WTC11 (cell line): ENCODE measurements around the gene MKS1. TPM values are rescaled to one million over a fixed set of nuclear protein-coding genes. Genes with fewer than 3 reads are reported as not detected.

ENCODE experiments used
- ATAC-seq: fragments of 200-7000 bp; cut with Tn5 transposase; 2 replicates; pipeline ENCODE4 v1.10.0; 2021; ENCODE audit warnings: mild to moderate bottlenecking, moderate library complexity
- CTCF ChIA-PET: fragments of 300-600 bp; sonication (Branson Sonifier 250); formaldehyde crosslinking; loops from one replicate; lab custom pipeline; 2021; ENCODE audit warnings: antibody characterized with exemption; lab: Charles Lee
- POLR2A ChIA-PET: fragments of 350-600 bp; sonication (Branson Sonifier 250); formaldehyde crosslinking; loops from one replicate; lab custom pipeline; 2021; ENCODE audit warnings: antibody characterized with exemption; lab: Charles Lee
- DNase-seq: peaks from one replicate; pipeline ENCODE4 v3.0.0; 2021; ENCODE audit warnings: low spot score
- H3K27ac Mint-ChIP-seq: 2 replicates; pipeline ENCODE4 v1.8.0; 2021; ENCODE audit warnings: mixed read lengths
- H3K27me3 Mint-ChIP-seq: 2 replicates; pipeline ENCODE4 v1.8.0; 2021; ENCODE audit warnings: low read depth, mild to moderate bottlenecking, moderate library complexity, mixed read lengths
- H3K36me3 Mint-ChIP-seq: 2 replicates; pipeline ENCODE4 v1.8.0; 2021; ENCODE audit warnings: mixed read lengths
- H3K4me1 Mint-ChIP-seq: 2 replicates; pipeline ENCODE4 v1.8.0; 2022; ENCODE audit warnings: mixed read lengths
- H3K4me3 Mint-ChIP-seq: 2 replicates; pipeline ENCODE4 v1.8.0; 2021; ENCODE audit warnings: mild to moderate bottlenecking, moderate library complexity, mixed read lengths
- H3K9me3 Mint-ChIP-seq: 2 replicates; pipeline ENCODE4 v1.8.0; 2021; ENCODE audit warnings: mixed read lengths
- ATF1 ChIP-seq: sonication (generic); formaldehyde crosslinking; IDR thresholded peaks from 2 replicates; pipeline ENCODE4 v1.8.1; 2023; ENCODE audit warnings: mild to moderate bottlenecking, moderate library complexity, missing genetic modification reagents
- ESRRA ChIP-seq: sonication (generic); formaldehyde crosslinking; IDR thresholded peaks from 2 replicates; pipeline ENCODE4 v1.8.1; 2022; ENCODE audit warnings: mild to moderate bottlenecking, missing genetic modification reagents, borderline replicate concordance
- FOXJ3 ChIP-seq: sonication (generic); formaldehyde crosslinking; IDR thresholded peaks from 2 replicates; pipeline ENCODE4 v1.9.0; 2021; ENCODE audit warnings: missing genetic modification reagents, mild to moderate bottlenecking, borderline replicate concordance
- FOXK1 ChIP-seq: sonication (generic); formaldehyde crosslinking; IDR thresholded peaks from 2 replicates; pipeline ENCODE4 v1.8.0; 2022; ENCODE audit warnings: mild to moderate bottlenecking, moderate library complexity, missing genetic modification reagents
- FOXP1 ChIP-seq: sonication (generic); formaldehyde crosslinking; IDR thresholded peaks from 2 replicates; pipeline ENCODE4 v1.8.0; 2022; ENCODE audit warnings: missing genetic modification reagents, mild to moderate bottlenecking, moderate library complexity, borderline replicate concordance
- GTF2I ChIP-seq: fragments of 250-450 bp; sonication (Bioruptor Pico); conservative IDR thresholded peaks from 2 replicates; pipeline ENCODE4 v1.4.0; 2021; ENCODE audit warnings: mild to moderate bottlenecking
- HMGA2 ChIP-seq: fragments of 250-450 bp; sonication (Bioruptor Pico); IDR thresholded peaks from 2 replicates; pipeline ENCODE4 v1.4.0; 2021; ENCODE audit warnings: mild to moderate bottlenecking, moderate library complexity
- NFATC4 ChIP-seq: fragments of 250-450 bp; sonication (Bioruptor Pico); IDR thresholded peaks from 2 replicates; pipeline ENCODE4 v1.9.0; 2021; ENCODE audit warnings: mild to moderate bottlenecking
- NR3C1 ChIP-seq: sonication (generic); formaldehyde crosslinking; conservative IDR thresholded peaks from 2 replicates; pipeline ENCODE4 v1.8.1; 2023; ENCODE audit warnings: low read depth, mild to moderate bottlenecking, missing genetic modification reagents
- SMAD3 ChIP-seq: sonication (generic); formaldehyde crosslinking; IDR thresholded peaks from 2 replicates; pipeline ENCODE4 v1.8.0; 2022; ENCODE audit warnings: missing genetic modification reagents, mild to moderate bottlenecking, borderline replicate concordance
- SP1 ChIP-seq: sonication (generic); formaldehyde crosslinking; conservative IDR thresholded peaks from 2 replicates; pipeline ENCODE4 v1.8.1; 2022; ENCODE audit warnings: missing genetic modification reagents
- TCF7 ChIP-seq: sonication (generic); formaldehyde crosslinking; IDR thresholded peaks from 2 replicates; pipeline ENCODE4 v1.8.0; 2022; ENCODE audit warnings: mild to moderate bottlenecking, low read depth, missing genetic modification reagents, moderate library complexity
- TEAD1 ChIP-seq: sonication (generic); formaldehyde crosslinking; IDR thresholded peaks from 2 replicates; pipeline ENCODE4 v1.8.0; 2022; ENCODE audit warnings: mild to moderate bottlenecking, missing genetic modification reagents
- TEAD4 ChIP-seq: sonication (generic); formaldehyde crosslinking; IDR thresholded peaks from 2 replicates; pipeline ENCODE4 v1.8.0; 2022; ENCODE audit warnings: mild to moderate bottlenecking, missing genetic modification reagents
- ZBTB21 ChIP-seq: sonication (generic); formaldehyde crosslinking; IDR thresholded peaks from 2 replicates; pipeline ENCODE4 v1.8.1; 2023; ENCODE audit warnings: mild to moderate bottlenecking, missing genetic modification reagents, borderline replicate concordance
- ZNF219 ChIP-seq: sonication (generic); formaldehyde crosslinking; IDR thresholded peaks from 2 replicates; pipeline ENCODE4 v1.8.0; 2023; ENCODE audit warnings: missing genetic modification reagents, mild to moderate bottlenecking, borderline replicate concordance
- total RNA-seq: library from RNA; stranded (reverse); gene quantifications from 3 replicates; pipeline ENCODE4 v1.2.3, GENCODE V29; 2021
- TF ChIP-seq, protein P1 (sequence below): fragments of 250-450 bp; sonication (Bioruptor Pico); IDR thresholded peaks from 2 replicates; pipeline ENCODE4 v1.9.0; 2021; ENCODE audit warnings: mild to moderate bottlenecking, borderline replicate concordance
- TF ChIP-seq, protein P2 (sequence below): fragments of 250-450 bp; sonication (Bioruptor Pico); IDR thresholded peaks from 2 replicates; pipeline ENCODE4 v1.9.0; 2021; ENCODE audit warnings: mild to moderate bottlenecking
- TF ChIP-seq, protein P3 (sequence below): sonication (generic); formaldehyde crosslinking; IDR thresholded peaks from 2 replicates; pipeline ENCODE4 v1.8.0; 2022; ENCODE audit warnings: mild to moderate bottlenecking, missing genetic modification reagents
- TF ChIP-seq, protein P4 (sequence below): fragments of 250-450 bp; sonication (Bioruptor Pico); IDR thresholded peaks from 2 replicates; pipeline ENCODE4 v1.8.0; 2021; ENCODE audit warnings: mild to moderate bottlenecking

The MKS1 gene
- total RNA-seq, 1 experiment from 2014 or later, result 24.2 TPM

DNA sequence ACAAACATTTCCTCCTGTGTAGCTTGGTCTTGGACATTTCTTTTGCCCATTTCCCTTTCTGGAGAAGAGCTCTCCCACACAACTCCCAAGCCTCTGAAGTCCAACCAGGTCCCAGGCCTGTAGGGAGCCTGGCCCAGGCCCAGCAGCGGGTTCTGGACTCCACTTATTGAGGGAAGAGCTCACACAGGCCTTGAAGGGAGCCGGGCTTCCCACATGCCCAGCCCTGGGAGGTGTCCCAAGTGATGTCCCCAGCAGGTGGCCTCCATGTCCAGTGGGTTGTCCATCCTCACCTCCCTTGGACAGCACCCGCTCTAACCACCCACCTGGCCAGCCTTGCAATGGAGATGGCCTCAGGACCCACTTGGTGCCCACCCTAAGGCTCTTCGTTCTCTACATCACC lies 32.5 kb downstream of the MKS1 start:
- no peak overlapping the region for H3K27ac Mint-ChIP-seq
- peaks cover 14% of the 10 kb centered on the region for H3K4me1 Mint-ChIP-seq
- H3K27me3 Mint-ChIP-seq, result peaks cover 7% of the 10 kb centered on the region
- ChIA-PET CTCF (interaction anchor here (2.1 kb wide), 1 partner anchor 13 kb away, joined by 9 read pairs; no protein-coding TSS in a partner anchor), POLR2A (no interaction called here)
- TF ChIP-seq TEAD1 (CRISPR knock-in tag), result no peak
- no peak for TF ChIP-seq ESRRA (CRISPR knock-in tag)
- TF ChIP-seq NR3C1 (CRISPR knock-in tag), result no peak
- TF ChIP-seq SMAD3, result no peak
- no peak for TF ChIP-seq TEAD4 (CRISPR knock-in tag)
- no peak for TF ChIP-seq ZBTB21 (CRISPR knock-in tag)
- TF ChIP-seq NFATC4 (CRISPR knock-in tag), result no peak
- no peak for TF ChIP-seq FOXP1 (CRISPR knock-in tag)
- TF ChIP-seq ATF1 (CRISPR knock-in tag), result no peak
- no peak for TF ChIP-seq GTF2I (CRISPR knock-in tag)
- TF ChIP-seq SP1, result no peak
- TF ChIP-seq, protein P1, sequence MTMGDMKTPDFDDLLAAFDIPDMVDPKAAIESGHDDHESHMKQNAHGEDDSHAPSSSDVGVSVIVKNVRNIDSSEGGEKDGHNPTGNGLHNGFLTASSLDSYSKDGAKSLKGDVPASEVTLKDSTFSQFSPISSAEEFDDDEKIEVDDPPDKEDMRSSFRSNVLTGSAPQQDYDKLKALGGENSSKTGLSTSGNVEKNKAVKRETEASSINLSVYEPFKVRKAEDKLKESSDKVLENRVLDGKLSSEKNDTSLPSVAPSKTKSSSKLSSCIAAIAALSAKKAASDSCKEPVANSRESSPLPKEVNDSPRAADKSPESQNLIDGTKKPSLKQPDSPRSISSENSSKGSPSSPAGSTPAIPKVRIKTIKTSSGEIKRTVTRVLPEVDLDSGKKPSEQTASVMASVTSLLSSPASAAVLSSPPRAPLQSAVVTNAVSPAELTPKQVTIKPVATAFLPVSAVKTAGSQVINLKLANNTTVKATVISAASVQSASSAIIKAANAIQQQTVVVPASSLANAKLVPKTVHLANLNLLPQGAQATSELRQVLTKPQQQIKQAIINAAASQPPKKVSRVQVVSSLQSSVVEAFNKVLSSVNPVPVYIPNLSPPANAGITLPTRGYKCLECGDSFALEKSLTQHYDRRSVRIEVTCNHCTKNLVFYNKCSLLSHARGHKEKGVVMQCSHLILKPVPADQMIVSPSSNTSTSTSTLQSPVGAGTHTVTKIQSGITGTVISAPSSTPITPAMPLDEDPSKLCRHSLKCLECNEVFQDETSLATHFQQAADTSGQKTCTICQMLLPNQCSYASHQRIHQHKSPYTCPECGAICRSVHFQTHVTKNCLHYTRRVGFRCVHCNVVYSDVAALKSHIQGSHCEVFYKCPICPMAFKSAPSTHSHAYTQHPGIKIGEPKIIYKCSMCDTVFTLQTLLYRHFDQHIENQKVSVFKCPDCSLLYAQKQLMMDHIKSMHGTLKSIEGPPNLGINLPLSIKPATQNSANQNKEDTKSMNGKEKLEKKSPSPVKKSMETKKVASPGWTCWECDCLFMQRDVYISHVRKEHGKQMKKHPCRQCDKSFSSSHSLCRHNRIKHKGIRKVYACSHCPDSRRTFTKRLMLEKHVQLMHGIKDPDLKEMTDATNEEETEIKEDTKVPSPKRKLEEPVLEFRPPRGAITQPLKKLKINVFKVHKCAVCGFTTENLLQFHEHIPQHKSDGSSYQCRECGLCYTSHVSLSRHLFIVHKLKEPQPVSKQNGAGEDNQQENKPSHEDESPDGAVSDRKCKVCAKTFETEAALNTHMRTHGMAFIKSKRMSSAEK (CRISPR knock-in tag), result no peak
- ATAC-seq, result no peak
- no peaks in the 10 kb centered on the region for H3K36me3 Mint-ChIP-seq
- DNase-seq, result no peak
- H3K4me3 Mint-ChIP-seq, result no peak overlapping the region
- H3K9me3 Mint-ChIP-seq, result no peaks in the 10 kb centered on the region

DNA sequence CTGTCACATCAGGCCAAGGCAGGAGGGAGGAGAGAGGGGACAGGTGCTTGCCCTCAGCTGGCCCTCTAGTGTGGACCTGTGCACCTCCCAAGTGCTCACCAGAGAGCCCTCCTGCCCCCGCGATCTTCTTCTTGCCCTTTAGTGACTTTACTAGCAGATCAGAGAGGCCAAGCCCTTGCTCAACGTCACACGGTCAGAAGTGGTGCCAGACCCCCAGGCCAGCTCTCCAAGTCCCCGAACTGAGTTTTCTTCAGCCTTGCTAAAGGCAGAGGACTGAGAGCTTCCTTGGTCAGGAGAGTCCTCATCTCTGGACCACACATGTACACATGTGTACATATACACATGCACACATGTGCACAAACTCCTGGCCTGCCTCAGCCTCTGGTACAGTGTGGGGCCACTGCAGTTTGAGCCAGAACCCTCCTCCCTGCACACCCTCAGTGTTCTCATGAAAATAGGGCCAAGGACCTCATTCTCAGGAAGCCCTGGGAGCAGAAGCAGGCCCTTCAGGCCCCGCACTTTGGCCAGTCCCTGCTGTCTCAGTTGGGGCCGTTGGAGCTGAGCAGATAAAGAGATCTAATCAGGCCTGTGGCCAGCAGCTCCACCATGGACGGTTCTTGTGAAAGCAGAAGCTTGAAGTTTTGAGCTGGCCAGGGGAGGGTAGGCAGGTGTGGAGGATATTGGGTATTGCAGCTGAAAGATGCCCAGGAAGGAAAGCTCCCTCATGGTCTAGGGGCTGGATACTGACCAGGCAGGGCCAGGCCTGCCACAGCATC lies 33.9 kb downstream of the MKS1 start:
- ATAC-seq (no peak), DNase-seq (no peak)
- peaks cover 13% of the 10 kb centered on the region for H3K27me3 Mint-ChIP-seq
- no peaks in the 10 kb centered on the region for H3K36me3 Mint-ChIP-seq
- TF ChIP-seq ZNF219 (CRISPR knock-in tag), result no peak
- no peak for TF ChIP-seq SP1
- no peak for TF ChIP-seq FOXJ3 (CRISPR knock-in tag)
- TF ChIP-seq, protein P2, sequence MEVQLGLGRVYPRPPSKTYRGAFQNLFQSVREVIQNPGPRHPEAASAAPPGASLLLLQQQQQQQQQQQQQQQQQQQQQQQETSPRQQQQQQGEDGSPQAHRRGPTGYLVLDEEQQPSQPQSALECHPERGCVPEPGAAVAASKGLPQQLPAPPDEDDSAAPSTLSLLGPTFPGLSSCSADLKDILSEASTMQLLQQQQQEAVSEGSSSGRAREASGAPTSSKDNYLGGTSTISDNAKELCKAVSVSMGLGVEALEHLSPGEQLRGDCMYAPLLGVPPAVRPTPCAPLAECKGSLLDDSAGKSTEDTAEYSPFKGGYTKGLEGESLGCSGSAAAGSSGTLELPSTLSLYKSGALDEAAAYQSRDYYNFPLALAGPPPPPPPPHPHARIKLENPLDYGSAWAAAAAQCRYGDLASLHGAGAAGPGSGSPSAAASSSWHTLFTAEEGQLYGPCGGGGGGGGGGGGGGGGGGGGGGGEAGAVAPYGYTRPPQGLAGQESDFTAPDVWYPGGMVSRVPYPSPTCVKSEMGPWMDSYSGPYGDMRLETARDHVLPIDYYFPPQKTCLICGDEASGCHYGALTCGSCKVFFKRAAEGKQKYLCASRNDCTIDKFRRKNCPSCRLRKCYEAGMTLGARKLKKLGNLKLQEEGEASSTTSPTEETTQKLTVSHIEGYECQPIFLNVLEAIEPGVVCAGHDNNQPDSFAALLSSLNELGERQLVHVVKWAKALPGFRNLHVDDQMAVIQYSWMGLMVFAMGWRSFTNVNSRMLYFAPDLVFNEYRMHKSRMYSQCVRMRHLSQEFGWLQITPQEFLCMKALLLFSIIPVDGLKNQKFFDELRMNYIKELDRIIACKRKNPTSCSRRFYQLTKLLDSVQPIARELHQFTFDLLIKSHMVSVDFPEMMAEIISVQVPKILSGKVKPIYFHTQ (CRISPR knock-in tag), result no peak
- no peak for TF ChIP-seq SMAD3
- no peak for TF ChIP-seq NFATC4 (CRISPR knock-in tag)
- no peak for TF ChIP-seq HMGA2 (CRISPR knock-in tag)
- TF ChIP-seq, protein P3, sequence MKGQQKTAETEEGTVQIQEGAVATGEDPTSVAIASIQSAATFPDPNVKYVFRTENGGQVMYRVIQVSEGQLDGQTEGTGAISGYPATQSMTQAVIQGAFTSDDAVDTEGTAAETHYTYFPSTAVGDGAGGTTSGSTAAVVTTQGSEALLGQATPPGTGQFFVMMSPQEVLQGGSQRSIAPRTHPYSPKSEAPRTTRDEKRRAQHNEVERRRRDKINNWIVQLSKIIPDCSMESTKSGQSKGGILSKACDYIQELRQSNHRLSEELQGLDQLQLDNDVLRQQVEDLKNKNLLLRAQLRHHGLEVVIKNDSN (CRISPR knock-in tag), result no peak
- TF ChIP-seq, protein P4, sequence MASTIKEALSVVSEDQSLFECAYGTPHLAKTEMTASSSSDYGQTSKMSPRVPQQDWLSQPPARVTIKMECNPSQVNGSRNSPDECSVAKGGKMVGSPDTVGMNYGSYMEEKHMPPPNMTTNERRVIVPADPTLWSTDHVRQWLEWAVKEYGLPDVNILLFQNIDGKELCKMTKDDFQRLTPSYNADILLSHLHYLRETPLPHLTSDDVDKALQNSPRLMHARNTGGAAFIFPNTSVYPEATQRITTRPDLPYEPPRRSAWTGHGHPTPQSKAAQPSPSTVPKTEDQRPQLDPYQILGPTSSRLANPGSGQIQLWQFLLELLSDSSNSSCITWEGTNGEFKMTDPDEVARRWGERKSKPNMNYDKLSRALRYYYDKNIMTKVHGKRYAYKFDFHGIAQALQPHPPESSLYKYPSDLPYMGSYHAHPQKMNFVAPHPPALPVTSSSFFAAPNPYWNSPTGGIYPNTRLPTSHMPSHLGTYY (CRISPR knock-in tag), result no peak
- no peak for TF ChIP-seq TCF7 (CRISPR knock-in tag)
- TF ChIP-seq FOXK1 (CRISPR knock-in tag), result no peak
- no peak overlapping the region for H3K4me3 Mint-ChIP-seq
- H3K9me3 Mint-ChIP-seq, result no peaks in the 10 kb centered on the region
- ChIA-PET POLR2A (no interaction called here), CTCF (interaction anchor here (1.0 to 2.5 kb wide), 7 partner anchors 9 to 64 kb away, joined by 3 to 9 read pairs (median 5); no protein-coding TSS in a partner anchor)
- peaks cover 8% of the 10 kb centered on the region; the same call in 1 of the 2 replicates for H3K4me1 Mint-ChIP-seq
- no peak overlapping the region for H3K27ac Mint-ChIP-seq
